Keratinocyte (primary cell): ENCODE measurements around the gene OR2A7.
"Not testable (repeated sequence)": the region's sequence is repeated elsewhere in the genome, so short reads cannot be mapped to it uniquely, and the experiment has no call there.

Experiments
- EZH2 ChIP-seq: IDR thresholded peaks from one replicate; pipeline ENCODE4 v1.6.1; 2012; ENCODE audit warnings: inconsistent platforms, mild to moderate bottlenecking, low read length, moderate library complexity
- TF ChIP-seq, protein P1 (sequence below), 3 experiments: IDR thresholded peaks in 1 of 3; conservative IDR thresholded peaks in 1 of 3; optimal IDR thresholded peaks in 1 of 3; 2 replicates in 2 of 3; 3 replicates in 1 of 3; pipeline versions ENCODE3 to v1.5.1; 2011; ENCODE audit warnings: low read length in 3 of 3, mild to moderate bottlenecking in 3 of 3, moderate library complexity in 2 of 3, control low read depth in 1 of 3, inconsistent platforms in 1 of 3; ENCODE audit not compliant: insufficient read depth in 2 of 3; ENCODE audit errors: extremely low read depth in 1 of 3

DNA sequence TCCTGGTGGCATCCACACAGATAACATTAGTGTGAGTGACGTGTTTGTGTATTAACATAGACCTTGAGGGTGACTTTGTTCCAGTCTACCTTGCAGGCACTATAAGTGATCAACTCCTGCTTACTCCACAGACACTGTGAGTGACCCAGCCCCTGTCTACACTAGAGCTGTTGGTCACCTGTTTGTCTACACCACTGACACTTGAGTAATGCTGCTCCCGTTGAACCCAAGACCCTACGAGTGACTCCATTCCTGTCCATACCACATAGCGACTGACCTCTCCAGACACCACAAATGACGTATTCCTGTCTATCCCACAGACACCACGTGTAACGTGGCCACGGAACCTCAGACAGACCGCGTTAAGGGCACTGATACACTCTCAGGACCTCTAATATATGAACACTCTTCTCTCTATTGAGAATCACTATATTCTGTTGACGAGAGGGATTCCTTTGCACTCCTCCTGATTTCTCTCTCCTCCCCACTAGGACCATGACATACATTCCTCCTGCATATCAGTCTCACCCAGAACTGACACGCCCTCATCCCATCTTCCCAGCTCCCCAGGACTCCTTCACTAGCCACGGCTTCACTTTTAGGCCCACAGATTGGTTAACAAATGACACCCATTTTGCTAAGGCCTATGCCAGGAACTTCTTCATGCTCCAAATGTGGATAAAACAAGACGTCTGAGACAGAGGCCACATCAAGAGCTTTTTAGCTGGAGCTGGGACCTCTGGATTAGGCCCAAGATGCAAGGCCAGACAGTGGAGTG, 28.0 kb upstream of the OR2A7 start:
- TF ChIP-seq, protein P1, sequence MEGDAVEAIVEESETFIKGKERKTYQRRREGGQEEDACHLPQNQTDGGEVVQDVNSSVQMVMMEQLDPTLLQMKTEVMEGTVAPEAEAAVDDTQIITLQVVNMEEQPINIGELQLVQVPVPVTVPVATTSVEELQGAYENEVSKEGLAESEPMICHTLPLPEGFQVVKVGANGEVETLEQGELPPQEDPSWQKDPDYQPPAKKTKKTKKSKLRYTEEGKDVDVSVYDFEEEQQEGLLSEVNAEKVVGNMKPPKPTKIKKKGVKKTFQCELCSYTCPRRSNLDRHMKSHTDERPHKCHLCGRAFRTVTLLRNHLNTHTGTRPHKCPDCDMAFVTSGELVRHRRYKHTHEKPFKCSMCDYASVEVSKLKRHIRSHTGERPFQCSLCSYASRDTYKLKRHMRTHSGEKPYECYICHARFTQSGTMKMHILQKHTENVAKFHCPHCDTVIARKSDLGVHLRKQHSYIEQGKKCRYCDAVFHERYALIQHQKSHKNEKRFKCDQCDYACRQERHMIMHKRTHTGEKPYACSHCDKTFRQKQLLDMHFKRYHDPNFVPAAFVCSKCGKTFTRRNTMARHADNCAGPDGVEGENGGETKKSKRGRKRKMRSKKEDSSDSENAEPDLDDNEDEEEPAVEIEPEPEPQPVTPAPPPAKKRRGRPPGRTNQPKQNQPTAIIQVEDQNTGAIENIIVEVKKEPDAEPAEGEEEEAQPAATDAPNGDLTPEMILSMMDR (optimal IDR thresholded peaks at IDR 0.05 in 1 of 3, IDR thresholded peaks at IDR 0.05 in 1 of 3, conservative IDR thresholded peaks at IDR 0.05 in 1 of 3; ENCODE audit: extremely low read depth in 1 of 3, insufficient read depth in 2 of 3, low read length in 3 of 3) = not testable (repeated sequence)
- not testable (repeated sequence) for TF ChIP-seq EZH2
